GM12892 (cell line): ENCODE measurements around the gene UGDH.

Experiments
- POLR2A ChIP-seq: IDR thresholded peaks from 2 replicates; pipeline ENCODE4 v1.6.1; 2011; ENCODE audit warnings: low read depth, low read length, control low read depth
- POLR2AphosphoS5 ChIP-seq: IDR thresholded peaks from 2 replicates; pipeline ENCODE4 v1.6.1; 2011; ENCODE audit warnings: low read depth, low read length, control low read depth
- TAF1 ChIP-seq: IDR thresholded peaks from 2 replicates; pipeline ENCODE4 v1.6.1; 2011; ENCODE audit warnings: low read depth, mild to moderate bottlenecking, control low read depth, low read length, borderline replicate concordance

- no peak for TF ChIP-seq POLR2A
- TF ChIP-seq POLR2AphosphoS5 = no peak
- no peak for TF ChIP-seq TAF1
Observed at GRCh38 chr4:39533541-39533940, 6.3 kb upstream of the UGDH start.
